VCaP (cell line): ENCODE measurements around the gene TEN1.

Experiments used
- H3K27ac ChIP-seq: fragments of 450-650 bp; 2 replicates; pipeline ENCODE4 v1.5.1; 2017
- TF ChIP-seq, protein P1 (sequence below): fragments of 450-650 bp; conservative IDR thresholded peaks from 2 replicates; pipeline ENCODE4 v1.5.1; 2017; ENCODE audit warnings: mild to moderate bottlenecking, moderate library complexity

TEN1 gene

GRCh38 chr17:76002100-76002499, 23.1 kb downstream of the TEN1 start:
- H3K27ac ChIP-seq = no peak overlapping the region
- TF ChIP-seq, protein P1, sequence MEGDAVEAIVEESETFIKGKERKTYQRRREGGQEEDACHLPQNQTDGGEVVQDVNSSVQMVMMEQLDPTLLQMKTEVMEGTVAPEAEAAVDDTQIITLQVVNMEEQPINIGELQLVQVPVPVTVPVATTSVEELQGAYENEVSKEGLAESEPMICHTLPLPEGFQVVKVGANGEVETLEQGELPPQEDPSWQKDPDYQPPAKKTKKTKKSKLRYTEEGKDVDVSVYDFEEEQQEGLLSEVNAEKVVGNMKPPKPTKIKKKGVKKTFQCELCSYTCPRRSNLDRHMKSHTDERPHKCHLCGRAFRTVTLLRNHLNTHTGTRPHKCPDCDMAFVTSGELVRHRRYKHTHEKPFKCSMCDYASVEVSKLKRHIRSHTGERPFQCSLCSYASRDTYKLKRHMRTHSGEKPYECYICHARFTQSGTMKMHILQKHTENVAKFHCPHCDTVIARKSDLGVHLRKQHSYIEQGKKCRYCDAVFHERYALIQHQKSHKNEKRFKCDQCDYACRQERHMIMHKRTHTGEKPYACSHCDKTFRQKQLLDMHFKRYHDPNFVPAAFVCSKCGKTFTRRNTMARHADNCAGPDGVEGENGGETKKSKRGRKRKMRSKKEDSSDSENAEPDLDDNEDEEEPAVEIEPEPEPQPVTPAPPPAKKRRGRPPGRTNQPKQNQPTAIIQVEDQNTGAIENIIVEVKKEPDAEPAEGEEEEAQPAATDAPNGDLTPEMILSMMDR = no peak

GRCh38 chr17:76003915-76004314, 24.9 kb downstream of the TEN1 start:
- TF ChIP-seq, protein P1 = no peak
- H3K27ac ChIP-seq = 0 out of 2 replicates have a peak overlapping the region, but pooled peaks have one; percentile 14

GRCh38 chr17:76004750-76005262, 25.8 kb downstream of the TEN1 start:
- no peak overlapping the region for H3K27ac ChIP-seq
- TF ChIP-seq, protein P1 = no peak

GRCh38 chr17:76005263-76006149, 26.5 kb downstream of the TEN1 start:
- H3K27ac ChIP-seq = no peak overlapping the region
- TF ChIP-seq, protein P1 = peak; percentile 83

DNA sequence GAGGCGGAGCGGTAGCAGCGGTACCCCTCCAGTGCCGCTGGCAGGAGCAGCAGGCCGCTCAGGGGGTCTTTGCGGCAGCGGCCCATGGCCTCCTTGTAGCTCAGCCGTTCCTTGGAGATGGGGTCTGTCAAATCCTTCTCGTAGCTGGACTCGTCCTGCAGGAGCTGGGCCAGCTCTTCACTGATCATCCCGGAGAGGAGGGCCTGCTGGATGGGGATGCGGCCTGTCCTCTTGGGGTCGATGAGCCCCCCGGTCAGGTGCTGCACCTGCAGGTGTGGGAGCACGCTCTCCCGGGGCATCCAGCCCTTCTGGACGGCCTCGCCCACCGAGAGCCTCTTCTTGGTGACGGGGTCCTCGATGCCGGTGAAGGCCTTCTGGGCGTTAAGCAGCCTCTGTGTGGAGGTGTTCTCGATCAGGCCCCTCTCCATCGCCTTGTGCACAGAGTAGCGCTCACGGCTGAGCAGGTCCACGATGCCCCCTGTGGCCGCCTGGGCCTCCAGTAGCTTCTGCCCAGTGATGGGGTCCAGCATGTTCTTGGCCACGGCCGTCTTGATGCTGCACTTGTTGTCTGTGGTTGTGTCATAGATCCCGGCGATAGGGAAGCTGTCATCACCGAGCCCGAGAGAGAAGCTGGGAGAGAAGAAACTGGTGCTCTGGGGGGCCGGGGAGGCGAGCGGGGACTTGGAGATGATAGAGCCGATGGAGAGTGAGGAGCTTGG, 28.2 kb downstream of the TEN1 start:
- TF ChIP-seq, protein P1 = no peak
- H3K27ac ChIP-seq = no peak overlapping the region

- no peak overlapping the region for H3K27ac ChIP-seq
- TF ChIP-seq, protein P1 = no peak
Observed at GRCh38 chr17:76007850-76008165, 28.8 kb downstream of the TEN1 start.

DNA sequence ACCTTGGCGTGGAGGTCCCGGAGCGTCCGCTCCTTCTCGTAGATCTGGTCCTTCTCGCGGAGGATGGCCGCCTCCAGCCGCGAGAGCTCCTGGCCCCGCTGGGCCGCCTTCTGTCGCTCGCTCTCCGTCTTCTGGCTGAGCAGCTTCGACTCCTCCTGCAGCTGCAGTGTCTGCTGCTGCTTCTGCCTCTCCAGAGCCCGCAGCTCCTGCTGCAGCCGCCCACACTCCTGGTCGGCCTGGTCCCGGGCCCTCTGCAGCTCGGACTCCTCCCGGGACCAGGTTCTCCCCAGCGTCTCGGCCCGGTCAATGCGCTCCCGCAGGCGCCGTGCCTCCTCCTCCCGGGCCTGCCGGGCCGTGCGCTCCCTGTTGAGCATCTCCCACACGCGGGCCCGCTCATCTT, 29.2 kb downstream of the TEN1 start:
- H3K27ac ChIP-seq = no peak overlapping the region
- TF ChIP-seq, protein P1 = no peak
